DMS53 (cell line): Measurements from ENCODE around the gene RAPGEFL1.
"Not testable (repeated sequence)": the region's sequence is repeated elsewhere in the genome, so short reads cannot be mapped to it uniquely, and the experiment has no call there.

ENCODE experiments used
- DNase-seq: peaks from one replicate; lab custom pipeline; 2025; lab: John Stamatoyannopoulos, UW

RAPGEFL1 gene, protein sequence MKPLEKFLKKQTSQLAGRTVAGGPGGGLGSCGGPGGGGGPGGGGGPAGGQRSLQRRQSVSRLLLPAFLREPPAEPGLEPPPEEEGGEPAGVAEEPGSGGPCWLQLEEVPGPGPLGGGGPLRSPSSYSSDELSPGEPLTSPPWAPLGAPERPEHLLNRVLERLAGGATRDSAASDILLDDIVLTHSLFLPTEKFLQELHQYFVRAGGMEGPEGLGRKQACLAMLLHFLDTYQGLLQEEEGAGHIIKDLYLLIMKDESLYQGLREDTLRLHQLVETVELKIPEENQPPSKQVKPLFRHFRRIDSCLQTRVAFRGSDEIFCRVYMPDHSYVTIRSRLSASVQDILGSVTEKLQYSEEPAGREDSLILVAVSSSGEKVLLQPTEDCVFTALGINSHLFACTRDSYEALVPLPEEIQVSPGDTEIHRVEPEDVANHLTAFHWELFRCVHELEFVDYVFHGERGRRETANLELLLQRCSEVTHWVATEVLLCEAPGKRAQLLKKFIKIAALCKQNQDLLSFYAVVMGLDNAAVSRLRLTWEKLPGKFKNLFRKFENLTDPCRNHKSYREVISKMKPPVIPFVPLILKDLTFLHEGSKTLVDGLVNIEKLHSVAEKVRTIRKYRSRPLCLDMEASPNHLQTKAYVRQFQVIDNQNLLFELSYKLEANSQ

DNA sequence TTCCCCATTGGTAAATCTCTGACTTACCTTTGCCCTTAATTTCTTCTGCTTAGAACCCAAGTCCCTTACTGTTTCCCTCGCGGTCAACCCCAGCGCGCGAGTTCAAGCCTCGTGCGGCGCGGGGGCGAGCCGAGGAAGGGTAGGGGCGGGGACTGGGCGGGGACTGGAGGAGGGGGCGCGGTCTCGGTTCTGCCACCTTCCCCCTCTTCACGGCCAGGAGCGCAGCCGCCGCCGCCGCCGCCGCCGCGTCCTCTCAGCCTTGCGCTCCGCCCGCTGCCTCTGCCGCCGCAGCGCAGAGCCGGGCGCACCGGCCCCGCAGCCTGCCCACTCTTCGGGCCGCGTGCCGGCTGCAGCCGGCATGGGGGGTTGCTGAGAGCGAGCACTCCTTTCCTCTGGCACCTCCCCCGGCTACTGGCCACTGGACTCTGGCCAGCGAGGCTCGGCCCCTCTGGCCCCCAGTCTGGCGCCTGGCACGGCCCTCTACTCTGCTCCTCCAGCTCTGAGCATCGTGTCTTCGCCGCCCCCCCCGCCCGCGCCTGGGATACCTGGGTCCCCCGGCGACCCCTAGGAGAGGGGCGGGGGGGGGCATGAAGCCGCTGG lies at the start of gene RAPGEFL1:
Gene RAPGEFL1, plus strand, starts transcription at position 196 of the 600 bp plus-strand sequence. Its CDS starts 392 bp downstream, at position 588.
- DNase-seq: peak; percentile 87

DNA sequence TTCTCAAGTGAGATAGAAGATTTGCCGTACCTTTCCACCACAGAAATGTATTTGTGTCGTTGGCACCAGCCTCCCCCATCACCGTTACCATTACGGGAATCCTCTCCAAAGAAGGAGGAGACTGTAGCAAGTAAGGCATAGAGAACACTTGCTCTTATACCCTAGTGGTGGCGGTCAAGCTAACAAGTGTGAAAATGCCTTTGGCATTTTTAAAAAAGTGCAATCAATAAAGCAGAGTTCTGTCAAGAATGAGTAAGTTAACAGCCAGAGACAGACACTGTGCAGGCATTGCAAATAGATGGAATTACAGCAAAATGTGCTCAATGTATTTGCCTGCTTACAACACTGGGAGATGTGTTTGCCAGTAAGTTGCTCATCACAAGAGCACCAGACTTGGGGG lies 47.8 kb upstream of the RAPGEFL1 start:
- DNase-seq: no peak

DNA sequence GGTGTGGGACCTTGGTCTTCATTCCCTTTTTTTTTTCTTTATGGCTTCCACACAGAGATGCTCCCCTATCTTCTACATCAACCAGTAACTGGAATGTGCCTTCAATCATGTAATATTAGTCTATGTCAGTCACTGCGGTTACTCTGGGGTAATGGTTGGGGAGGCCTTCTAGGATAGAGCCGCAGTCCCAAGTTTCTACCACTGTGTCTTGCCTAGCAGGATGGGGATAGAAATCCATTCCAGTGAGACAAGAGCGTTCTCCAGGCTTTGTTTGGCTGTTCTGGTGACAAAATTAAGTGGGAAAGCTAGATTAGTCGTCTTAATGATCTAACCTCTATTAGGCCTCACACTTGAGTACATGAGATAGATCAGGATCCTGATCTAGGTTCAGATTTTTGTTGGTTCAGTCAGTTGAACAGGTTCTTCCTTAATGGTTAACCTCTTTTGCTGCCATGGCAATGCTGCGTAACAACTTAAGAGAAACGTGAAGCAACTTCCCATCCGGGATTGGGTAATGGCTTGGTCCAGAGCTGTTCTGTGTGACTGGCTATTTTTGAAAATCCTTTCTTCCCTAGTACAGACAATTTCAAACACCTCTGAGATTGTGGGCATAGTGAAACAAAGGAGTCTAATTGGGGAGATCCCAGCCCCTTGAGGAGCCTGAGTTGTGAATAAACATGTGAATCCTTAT lies 46.8 kb upstream of the RAPGEFL1 start:
- no peak for DNase-seq

DNA sequence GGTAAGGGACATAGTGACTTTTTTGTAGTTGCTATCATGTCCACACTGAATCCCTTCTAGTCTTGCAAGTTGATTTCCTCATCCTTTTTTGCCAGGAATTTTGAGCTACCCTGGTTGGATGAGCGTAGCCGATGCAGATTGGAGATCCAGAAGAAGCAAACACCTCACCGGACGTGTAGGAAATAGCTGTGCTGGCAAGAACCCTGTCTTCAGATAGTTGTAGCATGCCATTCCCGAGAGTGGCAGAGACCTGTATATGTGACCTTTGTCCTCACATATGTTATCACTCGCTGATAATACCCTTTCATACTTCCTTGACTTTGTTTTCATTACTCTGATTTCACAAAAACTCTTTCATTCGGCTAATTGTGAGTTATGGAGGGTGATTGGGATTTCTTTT lies 43.1 kb upstream of the RAPGEFL1 start:
- no peak for DNase-seq

DNA sequence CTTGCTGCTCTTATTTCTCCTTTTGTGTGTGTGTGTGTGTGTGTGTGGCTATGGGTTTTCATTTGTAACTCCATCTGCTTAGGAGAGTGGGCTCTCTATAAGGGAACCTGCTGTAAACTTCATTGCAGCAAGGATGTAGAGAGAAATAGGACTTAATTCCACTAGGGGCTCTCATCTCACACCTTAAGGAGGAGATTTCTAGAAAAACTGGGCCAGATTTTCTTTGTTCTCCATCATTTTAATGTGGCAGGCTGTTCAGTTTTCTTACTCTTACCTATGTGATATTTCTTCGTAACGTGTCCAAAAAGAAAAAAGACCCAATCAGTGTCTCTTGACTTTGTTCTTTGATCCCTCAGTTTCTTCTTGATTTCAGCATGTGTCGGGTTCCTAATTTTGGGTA lies 41.5 kb upstream of the RAPGEFL1 start:
- DNase-seq: no peak

DNA sequence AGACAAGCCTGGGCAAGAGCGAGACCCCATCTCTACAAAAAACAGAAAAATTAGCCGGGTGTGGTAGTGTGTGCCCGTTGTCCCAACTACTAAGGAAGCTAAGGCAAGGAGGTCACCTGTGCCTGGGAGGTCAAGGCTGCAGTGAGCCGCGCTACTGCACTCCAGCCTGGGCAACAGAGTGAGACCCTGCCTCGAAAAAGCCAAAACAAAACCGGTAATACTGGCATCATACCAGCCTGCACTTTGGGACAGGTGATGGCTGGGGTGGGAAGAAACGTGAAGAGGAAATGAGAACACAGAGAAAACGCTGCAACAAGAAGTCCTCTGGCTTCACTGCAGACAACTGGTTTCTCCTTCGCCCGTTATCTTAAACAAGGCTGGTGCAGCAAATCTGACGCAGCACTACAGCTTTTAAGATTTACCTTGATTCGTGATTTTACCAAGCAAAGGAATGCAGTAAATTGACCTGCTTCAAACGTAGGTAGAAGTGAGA lies 37.7 kb upstream of the RAPGEFL1 start:
- peak; percentile 66 for DNase-seq

DNA sequence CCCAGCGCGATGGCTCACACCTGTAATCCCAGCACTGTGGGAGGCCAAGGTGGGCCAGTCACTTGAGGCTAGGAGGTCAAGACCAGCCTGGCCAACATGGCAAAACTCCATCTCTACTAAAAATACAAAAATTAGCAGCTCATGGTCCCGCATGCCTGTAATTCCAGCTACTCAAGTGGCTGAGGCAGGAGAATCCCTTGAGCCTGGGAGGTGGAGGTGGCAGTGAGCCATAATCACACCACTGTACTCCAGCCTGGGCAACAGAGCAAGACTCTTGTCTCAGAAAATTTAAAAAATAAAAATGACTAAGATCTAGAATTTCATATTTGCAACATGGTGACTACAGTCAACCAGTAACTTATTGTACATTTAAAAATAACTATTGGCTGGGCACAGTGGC lies 34.1 kb upstream of the RAPGEFL1 start:
- DNase-seq: not testable (repeated sequence)

DNA sequence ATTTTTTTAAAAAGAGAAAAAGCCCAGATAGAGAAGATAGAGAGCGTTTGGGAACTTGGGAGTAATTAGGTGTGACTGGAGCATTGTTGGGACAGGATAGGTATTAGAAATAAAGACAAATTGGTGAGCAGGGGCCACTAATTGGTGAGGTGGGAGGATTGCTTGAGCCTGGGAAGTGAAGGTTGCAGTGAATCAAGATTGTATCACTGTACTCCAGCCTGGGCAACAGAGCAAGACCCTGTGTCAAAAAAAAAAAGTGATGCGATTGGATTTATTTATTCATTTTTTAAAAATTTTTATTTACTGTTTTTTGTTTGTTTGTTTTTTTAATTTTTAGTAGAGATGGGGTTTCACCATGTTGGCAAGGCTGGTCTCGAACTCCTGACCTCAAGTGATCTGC lies 31.8 kb upstream of the RAPGEFL1 start:
- no peak for DNase-seq

DNA sequence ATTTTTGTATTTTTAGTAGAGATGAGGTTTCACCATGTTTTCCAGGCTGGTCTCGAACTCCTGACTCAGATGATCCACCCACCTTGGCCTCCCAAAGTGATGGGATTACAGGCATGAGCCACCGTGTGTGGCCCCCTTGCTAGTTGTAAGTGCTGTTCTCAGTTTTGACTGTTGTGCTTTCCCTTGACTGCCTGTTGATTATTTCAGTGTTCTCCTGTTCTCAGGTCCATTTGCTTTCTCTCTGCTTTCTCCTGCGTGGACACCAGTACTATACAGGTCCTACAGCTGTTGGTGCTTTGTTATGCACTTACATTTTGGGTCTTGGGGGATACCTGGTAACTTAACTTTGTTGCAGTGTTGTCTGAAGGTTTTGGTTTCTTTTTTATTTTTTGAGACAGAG lies 28.7 kb upstream of the RAPGEFL1 start:
- no peak for DNase-seq

DNA sequence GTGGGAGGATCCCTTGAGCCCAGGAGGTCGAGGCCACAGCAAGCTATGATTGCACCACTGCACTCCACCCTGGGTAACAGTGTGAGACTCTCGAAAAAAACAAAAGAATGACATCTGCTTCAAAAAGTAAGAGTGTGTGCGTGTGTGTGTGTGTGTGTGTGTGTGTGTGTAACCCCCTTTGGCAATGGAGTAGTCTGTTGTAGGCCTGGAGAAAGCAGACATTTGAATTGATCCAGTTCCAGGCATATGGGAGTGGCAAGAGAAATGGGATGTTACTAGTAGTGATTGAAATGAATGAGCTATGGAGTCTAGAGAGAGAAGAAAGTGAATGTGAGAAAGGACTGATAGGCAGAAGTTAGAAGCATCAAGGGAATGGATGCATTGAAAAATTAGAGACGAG lies 27.0 kb upstream of the RAPGEFL1 start:
- DNase-seq: no peak

DNA sequence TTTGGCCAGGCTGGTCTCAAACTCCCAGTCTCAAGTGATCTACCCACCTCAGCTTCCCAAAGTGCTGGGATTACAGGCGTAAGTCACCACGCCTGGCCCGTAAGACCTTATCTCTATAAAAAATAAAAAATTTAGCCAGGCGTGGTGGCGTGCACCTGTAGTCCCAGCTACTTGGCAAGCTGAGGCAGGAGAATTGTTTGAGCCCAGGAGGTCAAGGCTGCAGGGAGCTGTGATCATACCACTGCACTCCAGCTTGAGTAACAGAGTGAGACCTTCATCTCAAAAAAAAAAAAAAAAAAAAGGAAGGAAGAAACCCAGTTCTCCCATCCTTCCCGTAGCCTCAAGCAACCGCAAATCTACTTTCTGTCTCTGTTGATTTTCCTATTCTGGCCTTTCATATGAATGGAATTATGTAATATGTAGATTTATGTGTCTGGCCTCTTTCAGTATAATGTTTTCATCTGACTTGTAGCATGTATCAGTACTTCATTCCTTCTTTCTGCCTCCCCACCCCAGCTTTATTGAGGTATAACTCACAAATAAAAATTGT lies 25.8 kb upstream of the RAPGEFL1 start:
- DNase-seq: no peak

DNA sequence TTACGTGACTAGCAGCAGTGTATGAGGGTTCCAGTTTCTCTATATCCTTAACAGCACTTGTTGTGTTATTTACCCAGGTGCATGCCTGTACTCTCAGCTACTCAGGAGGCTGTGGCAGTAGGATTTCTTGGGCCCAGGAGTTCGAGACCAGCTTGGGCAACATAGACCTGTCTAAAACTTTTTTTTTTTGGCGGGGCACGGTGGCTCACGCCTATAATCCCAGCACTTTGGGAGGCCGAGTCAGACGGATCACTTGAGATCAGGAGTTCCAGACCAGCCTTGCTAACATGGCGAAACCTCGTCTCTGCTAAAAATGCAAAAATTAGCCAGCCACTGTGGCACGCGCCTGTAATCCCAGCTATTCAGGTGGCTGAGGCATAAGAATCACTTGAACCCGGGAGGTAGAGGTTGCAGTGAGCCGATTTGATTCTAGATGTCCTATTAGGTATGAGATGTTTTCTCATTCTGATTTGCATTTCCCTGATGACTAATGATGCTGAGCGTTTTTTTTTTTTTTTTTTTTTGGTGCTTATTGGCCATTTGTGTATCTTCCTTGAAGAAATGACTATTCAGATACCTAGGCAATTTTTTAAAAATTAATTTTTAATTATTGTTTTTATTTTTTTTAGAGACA lies 23.6 kb upstream of the RAPGEFL1 start:
- no peak for DNase-seq

DNA sequence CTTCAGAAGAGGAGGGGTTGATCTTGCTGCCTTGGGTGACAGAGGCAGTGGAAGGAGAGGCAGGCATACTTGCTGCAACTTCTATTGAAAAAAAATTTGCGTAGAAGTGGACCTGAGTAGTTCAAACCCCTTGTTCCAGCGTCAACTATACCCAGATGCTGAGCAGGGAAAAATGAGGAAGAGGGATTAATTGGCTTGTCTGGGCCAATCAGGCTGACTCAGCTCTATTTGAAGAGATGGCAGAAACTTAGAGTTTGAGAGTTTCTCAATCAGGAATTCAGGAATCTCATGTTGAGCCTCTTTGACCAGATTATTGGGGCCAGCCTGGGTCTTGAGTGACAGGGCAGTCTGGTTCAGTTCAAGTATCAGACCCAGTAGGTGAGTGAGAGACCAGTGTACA lies 19.3 kb upstream of the RAPGEFL1 start:
- DNase-seq: no peak

DNA sequence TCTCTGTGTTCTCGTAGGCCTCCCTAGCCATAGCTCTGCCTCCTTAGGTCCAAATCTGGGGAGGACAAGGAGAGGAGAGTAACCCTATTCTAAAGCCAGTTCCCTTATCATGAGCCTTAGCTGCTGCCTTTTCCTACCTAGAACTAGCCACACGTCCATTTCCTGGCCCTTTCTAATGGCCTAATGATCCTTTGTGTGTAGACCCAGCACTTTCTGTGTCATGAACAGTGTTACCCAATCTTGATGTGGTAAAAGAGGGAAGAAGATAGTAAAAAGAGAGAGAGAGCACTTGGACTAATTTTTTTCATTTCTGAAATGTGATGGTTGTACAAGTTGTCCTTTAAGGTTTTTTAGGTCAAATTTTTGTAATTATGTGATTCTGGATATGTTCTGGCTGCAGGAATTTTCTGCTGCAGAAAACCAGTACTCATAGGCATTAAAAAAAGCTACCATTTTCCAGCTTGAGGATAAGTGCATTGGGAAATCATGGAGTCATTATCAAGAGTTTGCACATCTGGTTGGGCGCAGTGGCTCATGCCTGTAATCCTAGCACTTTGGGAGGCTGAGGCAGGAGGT lies 18.7 kb upstream of the RAPGEFL1 start:
- DNase-seq: no peak

DNA sequence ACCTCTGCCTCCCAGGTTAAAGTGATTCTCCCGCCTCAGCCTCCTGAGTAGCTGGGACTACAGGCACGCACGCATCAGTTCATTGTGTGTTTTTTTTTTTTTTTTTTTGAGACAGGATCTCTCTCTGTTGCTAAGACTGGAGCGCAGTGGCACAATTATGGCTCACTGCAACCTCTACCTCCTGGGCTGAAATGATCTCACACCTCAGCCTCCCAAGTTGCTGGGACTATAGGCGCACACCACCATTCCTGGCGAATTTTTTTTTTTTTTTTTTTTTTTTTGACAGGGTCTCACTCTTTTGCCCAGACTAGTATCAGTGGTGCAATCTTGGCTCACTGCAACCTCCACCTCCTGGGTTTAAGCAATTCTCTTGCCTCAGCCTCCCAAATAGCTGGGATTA lies 17.8 kb upstream of the RAPGEFL1 start:
- DNase-seq: no peak

DNA sequence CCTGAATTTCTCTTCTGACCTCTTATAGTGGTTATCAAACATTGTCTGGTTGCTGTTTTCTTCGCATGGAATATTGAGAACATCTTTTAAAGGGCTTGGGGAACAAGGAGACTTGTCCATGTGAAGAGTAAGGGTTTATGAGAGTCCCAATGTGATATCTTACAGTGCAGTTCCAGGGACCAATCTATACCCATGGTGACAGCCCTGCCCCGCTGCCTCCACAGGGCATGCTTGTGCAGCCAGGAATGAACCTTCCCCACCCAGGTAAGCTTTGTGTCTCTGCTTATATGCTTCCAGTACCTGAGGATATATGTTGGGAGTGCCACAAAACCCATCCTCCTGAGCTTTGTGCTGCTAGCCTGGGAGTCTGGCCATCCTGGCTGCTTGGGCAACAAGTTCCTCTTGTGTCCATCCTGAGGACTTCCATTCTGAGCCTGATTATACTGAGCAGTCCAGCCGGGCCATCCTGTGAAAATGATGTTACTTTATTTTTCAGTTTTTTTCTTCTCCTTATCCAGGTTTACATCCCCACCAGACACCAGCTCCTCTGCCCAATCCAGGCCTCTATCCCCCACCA lies 9.5 kb upstream of the RAPGEFL1 start:
- no peak for DNase-seq

DNA sequence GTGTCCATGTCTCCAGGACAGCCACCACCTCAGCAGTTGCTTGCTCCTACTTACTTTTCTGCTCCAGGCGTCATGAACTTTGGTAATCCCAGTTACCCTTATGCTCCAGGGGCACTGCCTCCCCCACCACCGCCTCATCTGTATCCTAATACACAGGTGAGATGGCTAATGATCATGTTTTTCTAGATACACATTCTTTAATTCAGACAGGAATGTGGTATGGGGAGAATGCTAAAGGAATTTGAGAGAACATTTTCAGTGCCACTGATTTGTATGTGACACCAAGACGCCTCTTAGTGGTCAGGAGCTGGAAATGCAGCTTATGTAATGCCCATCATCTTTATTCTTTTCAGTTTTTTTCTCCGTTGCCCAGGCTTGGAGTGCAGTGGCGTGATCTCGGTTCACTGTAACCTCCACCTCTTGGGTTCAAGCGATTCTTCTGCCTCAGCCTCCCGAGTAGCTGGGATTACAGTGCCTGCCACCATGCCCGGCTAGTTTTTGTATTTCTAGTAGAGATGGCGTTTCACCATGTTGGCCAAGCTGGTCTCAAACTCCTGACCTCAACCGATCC lies 8.9 kb upstream of the RAPGEFL1 start:
- peak; percentile 69 for DNase-seq

DNA sequence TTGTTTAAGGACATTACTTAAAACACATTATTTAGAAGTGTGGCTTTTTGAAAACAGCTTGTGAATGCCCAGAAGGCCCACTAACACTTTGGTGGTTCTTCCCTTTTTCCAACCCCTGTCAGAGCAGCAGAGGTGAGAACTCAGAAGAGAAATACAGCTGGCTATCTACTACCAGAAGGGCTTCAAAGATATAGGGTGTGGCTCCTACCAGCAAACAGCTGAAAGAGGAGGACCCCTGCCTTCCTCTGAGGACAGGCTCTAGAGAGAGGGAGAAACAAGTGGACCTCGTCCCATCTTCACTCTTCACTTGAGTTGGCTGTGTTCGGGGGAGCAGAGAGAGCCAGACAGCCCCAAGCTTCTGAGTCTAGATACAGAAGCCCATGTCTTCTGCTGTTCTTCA lies 6.9 kb upstream of the RAPGEFL1 start:
- DNase-seq: no peak

DNA sequence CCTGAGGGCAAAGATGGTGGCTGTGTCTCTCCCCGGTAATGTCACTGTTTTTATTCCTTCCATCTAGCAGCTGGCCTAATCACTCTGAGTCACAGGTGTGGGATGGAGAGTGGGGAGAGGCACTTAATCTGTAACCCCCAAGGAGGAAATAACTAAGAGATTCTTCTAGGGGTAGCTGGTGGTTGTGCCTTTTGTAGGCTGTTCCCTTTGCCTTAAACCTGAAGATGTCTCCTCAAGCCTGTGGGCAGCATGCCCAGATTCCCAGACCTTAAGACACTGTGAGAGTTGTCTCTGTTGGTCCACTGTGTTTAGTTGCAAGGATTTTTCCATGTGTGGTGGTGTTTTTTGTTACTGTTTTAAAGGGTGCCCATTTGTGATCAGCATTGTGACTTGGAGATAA lies 5.5 kb upstream of the RAPGEFL1 start:
- no peak for DNase-seq

DNA sequence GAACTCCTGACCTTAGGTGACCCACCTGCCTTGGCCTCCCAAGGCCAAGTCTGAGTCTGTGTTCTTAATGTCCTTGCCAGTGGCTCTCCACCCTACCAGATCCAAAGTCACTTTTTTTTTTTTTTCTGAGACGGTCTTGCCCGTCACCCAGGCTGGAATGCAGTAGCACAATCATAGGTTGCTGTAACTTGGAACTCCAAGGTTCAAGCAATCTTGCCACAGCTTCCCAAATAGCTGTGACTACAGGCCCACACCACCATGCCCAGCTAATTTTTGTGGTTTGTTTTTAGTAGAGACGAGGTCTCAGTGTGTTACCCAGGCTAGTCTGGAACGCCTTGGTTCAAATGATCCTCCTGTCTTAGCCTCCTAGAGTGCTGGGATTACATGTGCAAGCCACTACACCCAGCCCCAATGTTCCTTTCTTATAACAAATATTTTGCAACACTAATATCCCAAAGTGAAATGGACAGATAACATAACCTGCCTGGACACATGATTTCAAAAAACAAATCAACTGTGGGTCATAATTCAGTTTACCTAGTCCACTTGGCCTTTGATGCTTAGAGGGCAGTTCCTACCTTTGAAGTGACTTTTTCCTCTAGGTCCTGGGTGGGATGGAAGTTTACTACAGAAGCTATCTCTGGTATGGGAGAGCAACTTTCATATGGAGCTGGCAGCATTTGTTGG lies 4.0 kb upstream of the RAPGEFL1 start:
- DNase-seq: no peak
